Ishikawa (cell line): Measurements from ENCODE around the gene PTCD1.

Experiments
- NFIC ChIP-seq: IDR thresholded peaks from 2 replicates; pipeline ENCODE4 v1.6.1; 2012
- TF ChIP-seq, protein P1 (sequence below): IDR thresholded peaks from 2 replicates; pipeline ENCODE4 v1.6.1; 2012

DNA sequence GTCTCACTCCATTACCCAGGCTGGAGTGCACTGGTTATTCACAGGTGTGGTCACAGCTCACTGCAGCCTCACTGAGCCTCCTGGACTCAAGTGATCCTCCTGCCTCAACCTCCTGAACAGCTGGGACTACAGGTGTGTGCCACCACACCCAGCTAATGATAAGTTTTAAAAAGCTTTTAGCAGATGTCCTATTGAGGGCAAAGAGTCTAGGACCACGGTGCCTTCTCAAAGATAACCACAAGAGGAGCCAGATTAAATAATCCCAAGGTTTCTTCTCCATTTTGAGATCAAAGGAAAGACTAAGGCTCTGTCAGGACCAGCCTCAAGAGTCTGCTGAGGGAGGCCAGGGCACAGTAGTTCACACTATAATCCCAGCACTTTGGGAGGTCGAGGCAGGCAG, 22.6 kb upstream of the PTCD1 start:
- TF ChIP-seq NFIC = no peak
- TF ChIP-seq, protein P1, sequence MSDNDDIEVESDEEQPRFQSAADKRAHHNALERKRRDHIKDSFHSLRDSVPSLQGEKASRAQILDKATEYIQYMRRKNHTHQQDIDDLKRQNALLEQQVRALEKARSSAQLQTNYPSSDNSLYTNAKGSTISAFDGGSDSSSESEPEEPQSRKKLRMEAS = no peak
